ENCODE results near the gene GRIP2.

GRIP2 gene

GRCh38 chr3:14463330-14464140, 76.6 kb downstream of the GRIP2 start:
- no peak for DNase-seq

- DNase-seq, result no peak
Observed at GRCh38 chr3:14462738-14463137, 77.4 kb downstream of the GRIP2 start.

GRCh38 chr3:14461748-14462324, 78.3 kb downstream of the GRIP2 start:
- DNase-seq, result peak; percentile 46

- peak; percentile 33 for DNase-seq
Observed at GRCh38 chr3:14461006-14461747, 79.0 kb downstream of the GRIP2 start.

- no peak for DNase-seq
Observed at GRCh38 chr3:14460342-14461005, 79.7 kb downstream of the GRIP2 start.

GRCh38 chr3:14459787-14460186, 80.4 kb downstream of the GRIP2 start:
- no peak for DNase-seq

GRCh38 chr3:14459384-14459783, 80.8 kb downstream of the GRIP2 start:
- DNase-seq, result no peak

- DNase-seq, result no peak
Observed at GRCh38 chr3:14458434-14459275, 81.5 kb downstream of the GRIP2 start.

- DNase-seq, result no peak
Observed at GRCh38 chr3:14457999-14458398, 82.1 kb downstream of the GRIP2 start.

- no peak for DNase-seq
Observed at GRCh38 chr3:14457481-14457880, 82.7 kb downstream of the GRIP2 start.

GRCh38 chr3:14456794-14457193, 83.3 kb downstream of the GRIP2 start:
- DNase-seq, result no peak

- no peak for DNase-seq
Observed at GRCh38 chr3:14455571-14456317, 84.4 kb downstream of the GRIP2 start.

- DNase-seq, result no peak
Observed at GRCh38 chr3:14454639-14455310, 85.4 kb downstream of the GRIP2 start.

GRCh38 chr3:14453876-14454638, 86.1 kb downstream of the GRIP2 start:
- DNase-seq, result no peak

- no peak for DNase-seq
Observed at GRCh38 chr3:14452740-14453710, 87.1 kb downstream of the GRIP2 start.

GRCh38 chr3:14451844-14452739, 88.0 kb downstream of the GRIP2 start:
- DNase-seq, result peak; percentile 46

GRCh38 chr3:14450922-14451606, 89.1 kb downstream of the GRIP2 start:
- no peak for DNase-seq

All from inflammatory macrophage treated with lipopolysaccharide for 4 hours (primary cell).